DMS79 treated with DMSO at 0.1 percent for 48 hours (cell line): ENCODE measurements around the gene TUT1.
A peak's percentile ranks its signal among the peaks of the same experiment; 100 is the strongest.
"Not testable (repeated sequence)": the region's sequence is repeated elsewhere in the genome, so short reads cannot be mapped to it uniquely, and the experiment has no call there.

Experiments
- DNase-seq: peaks from one replicate; lab custom pipeline; 2025; lab: John Stamatoyannopoulos, UW

The TUT1 gene, protein sequence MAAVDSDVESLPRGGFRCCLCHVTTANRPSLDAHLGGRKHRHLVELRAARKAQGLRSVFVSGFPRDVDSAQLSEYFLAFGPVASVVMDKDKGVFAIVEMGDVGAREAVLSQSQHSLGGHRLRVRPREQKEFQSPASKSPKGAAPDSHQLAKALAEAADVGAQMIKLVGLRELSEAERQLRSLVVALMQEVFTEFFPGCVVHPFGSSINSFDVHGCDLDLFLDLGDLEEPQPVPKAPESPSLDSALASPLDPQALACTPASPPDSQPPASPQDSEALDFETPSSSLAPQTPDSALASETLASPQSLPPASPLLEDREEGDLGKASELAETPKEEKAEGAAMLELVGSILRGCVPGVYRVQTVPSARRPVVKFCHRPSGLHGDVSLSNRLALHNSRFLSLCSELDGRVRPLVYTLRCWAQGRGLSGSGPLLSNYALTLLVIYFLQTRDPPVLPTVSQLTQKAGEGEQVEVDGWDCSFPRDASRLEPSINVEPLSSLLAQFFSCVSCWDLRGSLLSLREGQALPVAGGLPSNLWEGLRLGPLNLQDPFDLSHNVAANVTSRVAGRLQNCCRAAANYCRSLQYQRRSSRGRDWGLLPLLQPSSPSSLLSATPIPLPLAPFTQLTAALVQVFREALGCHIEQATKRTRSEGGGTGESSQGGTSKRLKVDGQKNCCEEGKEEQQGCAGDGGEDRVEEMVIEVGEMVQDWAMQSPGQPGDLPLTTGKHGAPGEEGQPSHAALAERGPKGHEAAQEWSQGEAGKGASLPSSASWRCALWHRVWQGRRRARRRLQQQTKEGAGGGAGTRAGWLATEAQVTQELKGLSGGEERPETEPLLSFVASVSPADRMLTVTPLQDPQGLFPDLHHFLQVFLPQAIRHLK

DNA sequence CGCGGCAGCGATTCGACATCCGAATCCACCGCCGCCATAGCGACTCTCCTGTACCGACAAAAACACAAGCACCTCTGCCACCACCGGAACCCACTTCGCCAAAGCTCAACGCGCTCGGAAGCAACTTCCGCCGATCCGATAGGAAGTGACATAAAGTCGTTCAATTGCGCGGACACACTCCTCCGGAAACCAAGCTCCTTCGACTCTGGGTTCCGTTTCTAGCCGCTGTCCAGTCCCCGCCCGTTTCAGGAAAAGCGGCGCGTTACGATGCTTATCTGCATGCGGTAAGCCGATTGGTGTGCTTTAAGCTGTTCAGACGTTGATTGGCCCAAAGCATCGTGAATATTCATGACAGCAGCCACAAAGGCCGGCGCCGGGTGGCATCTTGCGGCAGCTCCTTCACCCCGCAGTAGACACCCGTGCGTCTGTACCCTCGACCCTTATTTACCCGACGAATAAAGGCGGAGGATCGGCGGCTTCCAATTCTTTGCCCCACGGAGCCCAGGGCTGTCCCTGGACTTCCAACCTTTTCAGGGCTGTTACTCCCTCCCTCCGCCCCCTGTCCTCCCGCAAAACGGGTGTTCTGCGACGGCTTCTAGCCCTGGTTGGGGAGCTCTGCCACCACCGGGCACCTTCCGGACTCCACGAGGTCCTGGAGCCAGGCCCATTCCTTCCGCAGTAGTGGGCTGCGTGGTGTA is at the start of gene TUT1:
TUT1 (minus strand) TSS at position 76 of the 698 bp plus-strand sequence; CDS start at position 38, 38 bp downstream.
- peak; percentile 99 for DNase-seq

DNA sequence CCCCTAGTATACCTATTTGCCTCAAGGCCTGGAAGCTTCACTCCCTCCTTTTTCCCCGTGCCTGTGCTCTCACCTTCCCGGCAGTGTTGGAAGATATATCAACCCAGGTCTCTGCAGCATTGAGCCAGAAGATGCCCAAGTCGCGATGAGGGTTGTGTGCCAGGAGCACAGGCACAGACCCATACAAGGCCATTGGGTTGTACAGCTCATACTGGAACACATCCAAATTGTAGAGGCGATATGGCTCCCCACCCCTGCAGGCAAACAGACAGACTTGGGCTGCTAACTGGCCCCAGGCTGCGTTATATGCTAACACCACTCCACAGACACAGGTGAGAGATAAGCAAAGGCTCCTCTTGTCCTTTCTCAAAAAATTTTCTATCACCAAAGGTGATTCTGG is 41.2 kb upstream of the TUT1 start:
- no peak for DNase-seq

DNA sequence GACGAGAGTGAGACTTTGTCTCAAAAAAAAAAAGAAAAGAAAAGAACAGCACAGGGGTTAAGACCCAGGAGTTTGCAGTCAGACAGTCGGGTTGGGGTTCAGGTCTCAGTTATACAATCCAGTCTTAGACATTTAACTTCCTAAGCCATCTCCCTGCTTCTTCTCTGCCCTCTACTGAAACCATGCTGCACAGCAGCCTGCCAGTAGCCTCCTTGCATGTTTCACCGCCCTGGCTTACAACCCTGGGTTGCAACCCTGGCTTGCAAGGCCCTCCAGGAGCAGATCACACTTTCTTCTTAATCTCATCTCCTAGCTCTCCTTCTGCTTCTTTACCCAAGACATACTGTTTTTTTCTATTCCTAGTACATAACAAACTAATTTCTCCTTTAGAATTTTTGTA is 36.4 kb upstream of the TUT1 start:
- DNase-seq, result no peak

DNA sequence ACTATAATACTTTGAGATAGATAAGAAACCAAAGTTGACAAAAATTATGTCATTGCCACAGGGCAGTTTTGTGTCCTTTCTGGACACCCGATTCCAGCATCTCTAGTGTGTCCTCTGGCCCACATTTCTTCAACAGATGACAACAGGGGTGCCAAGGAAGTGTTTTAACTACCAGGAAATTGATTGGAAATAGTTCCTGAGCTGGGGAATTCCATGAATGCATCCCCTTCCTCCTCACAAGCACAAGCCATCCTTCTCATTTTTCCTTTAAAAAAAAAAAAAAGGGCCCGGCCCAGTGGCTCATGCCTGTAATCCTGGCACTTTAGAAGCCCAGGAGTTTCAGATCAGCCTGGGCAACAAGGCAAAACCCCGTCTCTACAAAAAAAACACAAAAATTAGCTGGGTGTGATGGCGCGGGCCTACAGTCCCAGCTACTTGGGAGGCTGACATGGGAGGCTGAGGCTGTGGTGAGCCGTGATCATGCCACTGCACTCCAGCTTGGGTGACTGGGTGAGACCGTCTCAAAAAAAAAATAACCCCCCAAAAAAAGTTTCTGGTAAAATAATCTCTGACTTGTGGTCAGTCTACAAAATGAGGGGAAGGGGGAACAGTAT is 31.3 kb upstream of the TUT1 start:
- DNase-seq, result no peak

DNA sequence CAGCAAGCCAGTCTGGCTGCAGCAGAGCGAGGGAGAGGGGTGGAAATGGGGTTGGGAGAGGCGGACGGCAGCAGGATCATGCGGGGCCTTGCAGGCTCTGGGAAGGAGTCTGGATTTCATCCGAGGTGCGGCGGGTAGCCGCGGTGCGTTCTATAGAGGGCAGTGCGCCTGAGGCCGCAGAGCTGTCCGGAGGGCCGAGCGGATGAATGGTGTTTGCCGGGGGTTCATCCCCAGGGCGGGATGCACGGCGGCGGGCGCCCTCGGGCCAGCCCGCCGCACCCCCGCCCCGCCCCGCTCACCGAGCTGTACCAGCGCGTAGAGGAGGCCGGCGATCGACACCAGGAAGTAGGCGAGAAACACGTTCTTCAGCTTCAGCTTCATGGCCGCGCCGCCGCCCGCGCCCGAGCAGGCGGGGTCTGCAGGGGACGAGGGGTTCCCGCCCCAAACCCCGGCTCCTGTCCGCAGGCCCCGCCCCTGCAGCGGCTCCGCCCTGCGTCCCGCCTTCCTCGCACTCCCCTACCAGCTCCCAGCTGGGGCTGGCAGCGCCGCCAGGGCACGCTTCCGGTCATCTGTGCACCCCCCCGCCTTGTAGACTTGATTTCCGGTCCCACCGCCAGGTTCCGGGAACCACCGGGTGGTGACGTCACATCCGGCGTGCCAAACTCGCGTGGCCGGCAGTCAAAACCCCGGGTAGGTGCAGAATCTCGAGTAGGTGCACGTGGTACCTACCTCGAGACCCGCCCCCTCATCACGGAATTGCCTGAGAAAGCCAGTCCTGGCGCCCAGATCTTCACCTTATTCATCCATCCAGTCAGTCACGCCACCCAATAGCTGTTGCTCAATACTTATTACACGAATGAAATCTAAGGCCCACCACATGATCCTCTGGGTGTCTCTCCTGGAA is 30.5 kb upstream of the TUT1 start, which contains the start of gene B3GAT3:
B3GAT3 (minus strand) TSS at position 420 of the 904 bp plus-strand sequence; CDS start at position 381, 39 bp downstream.
- peak; percentile 96 for DNase-seq

DNA sequence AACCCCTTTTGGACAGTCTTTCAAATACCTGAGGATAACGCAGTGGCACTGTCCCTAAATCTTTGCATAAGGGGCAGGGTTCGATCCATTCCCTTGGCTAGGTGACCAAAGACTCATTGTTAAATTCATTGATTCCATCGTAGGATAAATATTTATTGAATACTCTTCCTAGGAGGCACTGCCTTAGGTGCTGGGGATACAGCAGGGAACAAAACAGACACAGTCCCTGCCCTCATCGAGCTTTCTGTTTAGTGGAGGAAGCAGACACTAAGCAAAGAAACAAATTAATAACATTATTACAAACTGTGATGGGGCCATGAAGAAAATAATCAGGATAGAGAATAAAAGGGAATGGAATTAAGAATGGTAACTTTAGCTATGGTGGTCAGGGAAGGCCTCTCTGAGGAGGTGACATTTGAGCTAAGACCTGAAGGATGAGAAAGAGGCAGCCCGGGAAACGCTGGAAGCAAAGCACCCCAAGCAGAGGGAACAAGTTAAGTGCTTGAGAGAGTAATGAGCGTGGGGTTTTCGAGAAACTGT is 29.8 kb upstream of the TUT1 start:
- DNase-seq, result no peak

DNA sequence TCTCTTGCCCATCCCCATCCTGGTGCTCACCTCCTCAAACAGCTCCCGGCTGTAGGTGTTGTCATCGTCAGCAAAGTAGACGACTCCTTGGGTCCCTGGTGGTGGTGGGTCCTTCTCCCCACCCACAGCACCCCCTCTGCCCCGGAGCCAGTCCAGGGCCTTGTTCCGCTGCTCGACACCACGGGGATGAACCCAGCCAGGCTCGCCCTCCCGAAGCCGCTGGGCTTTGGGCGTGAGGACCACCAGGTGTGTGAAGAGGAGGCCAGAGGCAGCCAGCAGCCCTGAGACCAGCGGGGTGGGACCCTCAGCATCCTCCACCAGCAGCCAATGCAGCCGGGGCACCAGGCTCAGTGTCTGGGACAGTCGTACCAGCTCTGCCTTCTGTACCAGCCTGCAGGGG is 25.6 kb upstream of the TUT1 start:
- DNase-seq, result not testable (repeated sequence)

DNA sequence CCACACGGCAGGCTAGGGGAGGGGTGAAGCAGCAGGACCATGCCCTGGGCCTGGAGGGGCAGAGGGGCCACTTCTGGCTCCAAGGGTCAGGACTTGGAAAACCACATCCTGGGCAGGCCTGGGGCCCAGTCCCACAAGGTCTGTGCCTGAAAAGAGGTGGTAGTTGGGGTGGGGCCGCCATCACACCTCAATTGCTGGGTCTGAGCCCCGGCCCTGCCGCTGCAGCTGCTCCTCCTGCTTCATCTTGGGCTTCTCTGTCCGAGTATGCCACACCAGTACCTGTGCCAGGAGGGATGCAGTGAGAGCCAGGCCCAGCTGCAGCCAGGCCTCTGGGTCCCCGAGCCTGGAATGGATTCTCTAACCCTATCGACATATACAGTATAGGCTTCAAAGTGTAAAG is 24.2 kb upstream of the TUT1 start:
- DNase-seq, result no peak

DNA sequence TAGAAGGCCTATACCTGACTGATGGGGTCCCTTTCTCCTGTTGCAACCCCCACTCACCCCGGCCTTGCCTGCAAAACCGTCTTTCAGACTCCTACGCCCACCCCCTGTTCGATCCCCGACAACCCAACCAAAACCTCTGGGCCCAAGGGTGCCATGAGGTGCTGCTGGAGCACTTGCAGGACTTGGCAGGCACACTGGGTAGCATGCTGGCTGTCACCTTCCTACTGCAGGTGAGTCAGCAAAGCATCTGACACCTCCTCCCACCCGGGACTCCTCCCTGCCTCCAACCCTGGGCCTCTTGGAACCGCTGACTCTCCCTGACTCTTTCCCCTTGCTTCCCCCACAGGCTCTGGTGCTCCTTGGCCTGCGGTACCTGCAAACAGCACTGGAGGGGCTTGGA is 23.0 kb upstream of the TUT1 start:
- DNase-seq, result no peak

DNA sequence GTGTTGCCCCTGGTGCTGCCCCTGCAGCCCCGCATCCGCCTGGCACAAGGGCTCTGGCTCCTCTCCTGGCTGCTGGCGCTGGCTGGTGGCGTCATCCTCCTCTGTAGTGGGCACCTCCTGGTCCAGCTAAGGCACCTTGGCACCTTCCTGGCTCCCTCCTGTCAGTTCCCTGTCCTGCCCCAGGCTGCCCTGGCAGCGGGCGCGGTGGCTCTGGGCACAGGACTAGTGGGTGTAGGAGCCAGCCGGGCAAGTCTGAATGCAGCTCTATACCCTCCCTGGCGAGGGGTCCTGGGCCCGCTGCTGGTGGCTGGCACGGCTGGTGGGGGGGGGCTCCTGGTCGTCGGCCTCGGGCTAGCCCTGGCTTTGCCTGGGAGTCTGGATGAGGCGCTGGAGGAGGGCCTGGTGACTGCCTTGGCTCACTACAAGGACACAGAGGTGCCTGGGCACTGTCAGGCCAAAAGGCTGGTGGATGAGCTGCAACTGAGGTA is 22.0 kb upstream of the TUT1 start:
- DNase-seq, result no peak

DNA sequence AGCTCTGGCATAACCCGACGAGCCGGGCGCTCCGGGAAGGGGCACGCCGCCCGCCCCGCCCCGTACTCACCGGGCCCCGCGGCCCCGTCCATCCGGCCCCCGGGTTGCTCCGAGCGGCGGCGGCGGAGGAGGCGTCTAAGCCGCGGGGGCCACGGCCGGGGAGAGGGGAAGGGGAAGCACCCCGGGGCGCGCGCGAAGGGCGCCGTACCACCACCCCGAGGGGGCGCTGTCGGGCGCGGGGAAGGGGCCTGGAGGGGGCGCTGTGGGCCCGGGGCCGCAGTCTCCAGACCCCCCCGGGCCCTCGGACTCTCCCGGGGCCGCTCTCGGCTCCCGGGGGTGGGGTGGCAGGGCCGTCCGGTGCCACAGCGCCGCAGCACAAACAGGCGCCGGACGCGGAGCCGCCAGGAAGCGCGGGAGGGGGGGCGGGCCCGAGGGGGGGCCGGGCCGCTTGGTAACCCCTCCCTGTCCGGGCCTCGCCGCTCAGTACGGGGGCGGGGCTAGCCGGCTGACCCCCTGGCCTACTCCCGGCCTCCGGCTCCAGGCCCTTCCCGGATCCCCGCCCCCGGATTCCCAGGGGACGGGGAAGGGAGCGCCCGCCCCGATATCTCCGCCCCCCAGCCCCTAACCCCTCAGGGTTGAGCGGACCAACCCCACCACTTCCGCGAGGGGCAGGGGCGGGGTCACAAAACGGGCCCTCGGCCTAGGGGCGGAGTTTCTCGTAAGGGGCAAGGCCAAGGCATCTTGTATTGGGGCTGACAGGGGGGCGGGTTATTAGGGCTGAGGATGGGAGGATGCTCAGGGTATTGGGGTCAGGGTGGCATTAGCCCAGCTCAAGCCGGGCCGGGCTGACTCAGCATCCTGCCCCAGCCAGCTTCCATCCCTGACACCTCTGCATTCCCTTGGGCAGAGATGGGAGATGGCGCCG is 21.3 kb upstream of the TUT1 start, which contains the start of the genes EML3 and ROM1:
EML3 (minus strand) TSS at position 410 of the 925 bp plus-strand sequence; CDS start at position 92, 318 bp downstream.
ROM1 (plus strand) TSS at position 892 of the 925 bp plus-strand sequence; CDS start at position 917, 25 bp downstream.
- DNase-seq, result peak; percentile 64

DNA sequence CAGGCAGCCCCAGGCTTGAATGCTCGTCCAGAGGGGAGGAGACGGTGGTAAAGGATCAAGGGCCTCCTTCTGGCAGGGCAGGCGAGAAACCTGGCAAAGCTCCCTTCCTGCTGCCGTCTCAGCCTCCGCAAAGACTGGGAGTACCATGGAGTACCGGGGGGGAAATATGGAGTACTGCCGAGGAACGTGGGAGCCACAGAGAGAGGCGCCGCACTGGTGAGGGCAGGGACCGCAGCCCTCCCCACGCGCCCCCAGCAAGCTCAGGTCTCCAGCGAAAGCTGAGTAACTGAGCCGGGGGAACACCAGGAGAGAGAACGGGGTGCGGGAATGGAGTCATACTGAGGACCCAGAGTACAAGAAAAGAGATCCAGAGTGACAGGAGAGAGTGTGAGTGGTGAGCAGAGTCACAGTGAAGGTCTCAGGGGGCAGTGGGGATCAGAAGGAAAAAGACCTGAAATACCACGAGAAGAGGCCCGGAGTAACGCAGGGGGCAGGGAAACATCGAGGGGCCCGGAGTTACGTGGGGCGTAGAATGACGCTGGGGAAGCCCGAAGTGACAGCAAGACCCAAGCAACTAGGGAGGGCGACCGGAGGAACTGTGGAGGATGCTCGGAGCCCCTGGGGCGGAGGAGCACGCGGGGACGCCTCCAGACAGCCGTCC is 20.5 kb upstream of the TUT1 start:
- peak; percentile 72 for DNase-seq

DNA sequence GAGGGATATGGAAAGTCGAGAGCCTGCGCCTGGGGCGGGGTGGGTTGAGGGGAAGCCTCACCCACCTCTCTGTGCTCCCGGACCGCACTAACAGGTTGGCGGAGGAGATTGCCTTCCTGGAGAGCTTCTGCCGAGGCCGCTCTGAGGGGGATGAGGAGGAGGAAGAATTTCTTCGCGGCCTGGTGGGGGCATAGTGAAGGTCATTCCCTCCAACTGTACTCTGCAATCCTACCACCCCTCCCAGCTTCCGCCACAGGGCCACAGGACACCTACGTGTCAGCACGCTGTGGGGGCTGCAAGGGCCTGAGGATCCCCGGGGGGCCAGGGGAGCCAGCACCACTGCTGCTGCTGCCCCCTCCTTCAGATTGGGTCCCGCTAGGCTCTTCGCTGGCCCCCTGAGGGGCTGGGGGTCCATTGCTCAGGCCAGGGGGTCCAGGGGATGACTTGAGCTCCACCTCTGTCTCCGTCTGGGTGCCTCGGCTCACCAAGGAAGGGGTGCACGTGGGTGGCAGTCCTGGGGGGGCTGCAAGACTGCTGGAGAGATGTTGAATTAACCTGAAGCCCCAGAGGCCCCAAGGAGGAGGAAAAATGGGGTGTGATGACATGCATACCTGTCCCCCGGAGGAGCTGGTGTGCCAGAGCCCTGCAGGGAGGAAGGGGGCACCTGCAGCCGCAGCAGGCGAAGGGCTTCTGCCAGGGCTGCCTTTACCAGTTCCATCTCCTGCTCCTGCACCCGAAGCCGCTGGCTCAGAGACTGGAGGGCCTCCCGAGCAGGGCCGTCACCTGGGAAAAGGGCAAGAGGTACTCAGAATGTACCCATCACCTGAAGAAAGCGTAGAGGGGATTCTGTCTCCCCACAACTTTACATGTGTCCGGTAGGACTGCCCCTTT is 19.7 kb upstream of the TUT1 start:
- no peak for DNase-seq

DNA sequence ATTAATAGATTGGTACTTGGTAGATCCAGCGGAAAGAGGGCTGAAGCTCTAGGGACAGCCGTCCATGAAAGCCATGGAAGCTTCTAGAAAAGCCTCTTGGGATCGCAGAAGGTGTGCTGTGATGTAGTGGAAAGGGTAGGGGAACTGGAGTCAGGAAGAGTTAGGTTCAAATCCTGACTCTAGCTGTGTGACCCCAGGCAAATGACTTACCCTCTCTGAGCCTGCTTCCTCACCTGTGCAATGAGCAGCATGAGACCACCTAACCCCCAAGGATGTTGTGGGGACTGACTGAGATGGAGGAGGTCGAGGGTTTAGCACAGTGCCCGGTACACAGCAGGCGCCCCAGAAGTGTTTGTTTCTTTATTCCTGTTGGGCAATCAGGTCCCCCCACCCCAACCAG is 19.1 kb upstream of the TUT1 start:
- DNase-seq, result no peak

DNA sequence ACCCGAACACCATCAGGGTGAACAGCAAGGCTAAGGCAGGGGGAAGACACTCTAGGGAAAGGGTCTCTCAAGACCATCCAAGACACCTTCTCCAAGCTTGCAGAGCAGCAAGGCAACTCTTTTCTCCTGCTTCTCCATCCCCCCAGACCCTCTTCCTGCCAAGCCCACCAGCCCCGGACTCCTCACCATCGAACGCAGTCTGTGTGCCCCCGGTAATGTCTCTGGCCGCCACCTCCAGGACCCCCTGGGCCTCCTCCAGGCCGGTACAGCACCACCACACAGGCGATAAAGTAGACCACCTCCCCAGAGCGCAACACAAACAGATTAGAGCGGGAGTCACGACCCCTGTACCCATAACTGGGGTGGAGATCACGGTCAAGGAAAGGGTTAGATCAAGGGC is 17.5 kb upstream of the TUT1 start:
- no peak for DNase-seq

DNA sequence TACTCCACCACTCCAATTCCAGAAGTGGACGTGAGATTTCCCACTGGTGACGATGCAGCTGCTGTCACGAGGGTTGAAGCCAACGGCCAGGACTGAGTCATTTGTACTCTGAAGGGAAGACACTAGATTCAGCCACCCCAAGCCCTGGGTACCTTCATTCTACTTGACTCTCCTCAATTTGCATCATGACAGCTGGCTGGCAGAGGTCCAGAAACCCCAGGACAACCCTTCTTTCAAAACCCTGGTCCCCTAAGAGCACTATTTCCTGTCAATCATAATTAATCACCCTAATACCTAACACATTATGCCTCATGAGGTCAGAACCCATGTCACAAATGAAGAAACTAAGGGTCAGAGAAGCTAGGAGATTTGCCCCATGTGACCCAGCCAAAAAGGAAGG is 16.4 kb upstream of the TUT1 start:
- no peak for DNase-seq

DNA sequence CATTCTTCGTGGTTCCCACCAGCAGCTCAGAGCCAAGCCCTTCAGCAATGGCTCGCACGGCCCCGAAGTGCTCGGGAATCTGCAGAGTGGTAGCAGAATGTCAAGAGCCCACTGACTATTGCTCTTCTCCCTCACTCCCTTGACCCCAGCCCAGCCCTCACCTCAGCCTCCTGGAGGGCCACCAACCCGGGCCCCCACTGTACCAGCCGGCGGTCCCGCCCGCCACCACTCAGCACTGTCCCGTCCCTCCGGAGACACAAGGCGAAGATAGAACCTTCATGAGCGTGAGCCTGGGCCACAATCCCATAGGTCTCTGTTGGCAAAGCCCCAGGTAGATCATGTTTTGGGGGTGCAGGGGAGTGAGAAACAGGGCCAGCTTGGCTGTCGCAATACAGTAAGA is 14.6 kb upstream of the TUT1 start:
- DNase-seq, result no peak
